Activated CD8-positive, alpha-beta T cell treated with anti-CD3 and anti-CD28 coated beads for 36 hours (primary cell): ENCODE measurements around the gene BLOC1S5. TPM values are rescaled to one million over a fixed set of nuclear protein-coding genes. Genes with fewer than 3 reads are reported as not detected.

Source experiments
- ATAC-seq: fragments of 200-7000 bp; cut with Tn5 transposase; one replicate; pipeline ENCODE4 v1.10.0; 2021; ENCODE audit warnings: mild to moderate bottlenecking, moderate library complexity
- CTCF ChIA-PET: fragments of 350-600 bp; sonication (Branson Sonifier 250); formaldehyde crosslinking; loops from one replicate; lab custom pipeline; 2021; ENCODE audit warnings: antibody characterized with exemption; lab: Charles Lee
- POLR2A ChIA-PET: fragments of 350-600 bp; sonication (Branson Sonifier 250); formaldehyde crosslinking; loops from one replicate; lab custom pipeline; 2021; ENCODE audit warnings: antibody characterized with exemption; lab: Charles Lee
- DNase-seq: peaks from one replicate; pipeline ENCODE4 v3.0.0-alpha.2; 2020
- H3K27ac Mint-ChIP-seq: one replicate; pipeline ENCODE4 v1.8.0; 2021; ENCODE audit warnings: mild to moderate bottlenecking, mixed read lengths
- H3K27me3 Mint-ChIP-seq: one replicate; pipeline ENCODE4 v1.8.0; 2021; ENCODE audit warnings: mixed read lengths
- H3K36me3 Mint-ChIP-seq: one replicate; pipeline ENCODE4 v1.8.0; 2021; ENCODE audit warnings: low read depth, mixed read lengths
- H3K4me1 Mint-ChIP-seq: one replicate; pipeline ENCODE4 v1.8.0; 2021; ENCODE audit warnings: low read depth, mixed read lengths
- H3K4me3 Mint-ChIP-seq: one replicate; pipeline ENCODE4 v1.8.0; 2021; ENCODE audit warnings: mild to moderate bottlenecking, moderate library complexity, mixed read lengths
- H3K9me3 Mint-ChIP-seq: one replicate; pipeline ENCODE4 v1.8.0; 2021; ENCODE audit warnings: mixed read lengths
- intact Hi-C: fragments of 100-400 bp; cut with micrococcal nuclease; formaldehyde crosslinking; loops from one replicate; pipeline ENCODE4 v1.10.0; 2022
- total RNA-seq, 2 experiments: library from RNA; stranded (reverse); gene quantifications; one replicate each; pipeline ENCODE4 v1.2.3, GENCODE V29; 2021
- TF ChIP-seq, protein P1 (sequence below): fragments of 200-600 bp; IDR thresholded peaks from one replicate; pipeline ENCODE4 v1.8.0; 2022; ENCODE audit warnings: antibody characterized with exemption, mild to moderate bottlenecking

BLOC1S5 gene
- total RNA-seq, 2 experiments from 2014 or later: 23.7 to 26.2 TPM

DNA sequence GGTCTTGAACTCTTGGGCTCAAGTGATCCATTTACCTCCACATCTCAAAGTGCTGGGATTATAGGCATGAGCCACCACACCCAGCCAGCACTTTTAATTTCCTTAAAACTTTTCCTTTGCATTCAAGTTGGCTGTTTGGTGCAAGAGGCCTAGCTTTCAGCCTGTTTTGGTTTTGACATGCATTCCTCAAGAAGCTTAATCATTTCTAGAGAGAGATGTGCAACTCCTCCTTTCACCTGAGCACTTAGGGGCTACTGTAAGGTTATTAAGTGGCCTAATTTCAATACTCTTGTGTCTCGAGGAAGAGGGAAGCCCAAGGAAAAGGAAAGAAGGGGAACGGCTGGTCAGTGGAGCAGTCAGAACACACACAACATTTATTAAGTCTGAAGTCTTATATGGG is 13.8 kb upstream of the BLOC1S5 start:
- POLR2A ChIA-PET: interaction anchor here (0.7 to 1.1 kb wide), 2 partner anchors 9 to 11 kb away, joined by 3 read pairs; no protein-coding TSS in a partner anchor
- TF ChIP-seq, protein P1, sequence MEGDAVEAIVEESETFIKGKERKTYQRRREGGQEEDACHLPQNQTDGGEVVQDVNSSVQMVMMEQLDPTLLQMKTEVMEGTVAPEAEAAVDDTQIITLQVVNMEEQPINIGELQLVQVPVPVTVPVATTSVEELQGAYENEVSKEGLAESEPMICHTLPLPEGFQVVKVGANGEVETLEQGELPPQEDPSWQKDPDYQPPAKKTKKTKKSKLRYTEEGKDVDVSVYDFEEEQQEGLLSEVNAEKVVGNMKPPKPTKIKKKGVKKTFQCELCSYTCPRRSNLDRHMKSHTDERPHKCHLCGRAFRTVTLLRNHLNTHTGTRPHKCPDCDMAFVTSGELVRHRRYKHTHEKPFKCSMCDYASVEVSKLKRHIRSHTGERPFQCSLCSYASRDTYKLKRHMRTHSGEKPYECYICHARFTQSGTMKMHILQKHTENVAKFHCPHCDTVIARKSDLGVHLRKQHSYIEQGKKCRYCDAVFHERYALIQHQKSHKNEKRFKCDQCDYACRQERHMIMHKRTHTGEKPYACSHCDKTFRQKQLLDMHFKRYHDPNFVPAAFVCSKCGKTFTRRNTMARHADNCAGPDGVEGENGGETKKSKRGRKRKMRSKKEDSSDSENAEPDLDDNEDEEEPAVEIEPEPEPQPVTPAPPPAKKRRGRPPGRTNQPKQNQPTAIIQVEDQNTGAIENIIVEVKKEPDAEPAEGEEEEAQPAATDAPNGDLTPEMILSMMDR: no peak
- peaks cover 46% of the 10 kb centered on the region for H3K36me3 Mint-ChIP-seq
- CTCF ChIA-PET: no interaction called here
- H3K4me3 Mint-ChIP-seq: no peak overlapping the region
- H3K27me3 Mint-ChIP-seq: no peaks in the 10 kb centered on the region
- peaks cover 16% of the 10 kb centered on the region for H3K4me1 Mint-ChIP-seq
- H3K27ac Mint-ChIP-seq: peak overlapping the region; percentile 24
- ATAC-seq (no peak), DNase-seq (no peak)
- H3K9me3 Mint-ChIP-seq: no peaks in the 10 kb centered on the region
- intact Hi-C loops: no loop called here

DNA sequence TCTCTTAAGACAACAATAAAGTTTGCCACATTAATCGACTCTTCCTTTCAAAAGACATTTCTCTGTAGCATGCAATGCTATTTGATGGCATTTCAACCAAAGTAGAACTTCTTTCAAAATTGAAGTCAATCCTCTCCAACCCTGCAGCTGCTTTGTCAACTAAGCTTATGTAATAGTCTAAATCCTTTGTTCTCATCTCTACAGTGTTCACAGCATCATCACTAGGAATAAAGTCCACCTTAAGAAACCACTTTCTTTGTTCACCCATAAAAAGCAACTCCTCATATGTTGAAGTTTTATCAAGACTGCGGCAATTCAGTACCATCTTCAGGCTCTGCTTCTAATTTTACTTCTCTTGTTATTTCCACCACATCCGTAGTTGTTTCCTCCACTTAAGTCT is 11.5 kb upstream of the BLOC1S5 start:
- TF ChIP-seq, protein P1: no peak
- Mint-ChIP-seq H3K4me3 (no peak overlapping the region), H3K27ac (no peak overlapping the region), H3K36me3 (peaks cover 35% of the 10 kb centered on the region), H3K27me3 (no peaks in the 10 kb centered on the region), H3K9me3 (no peaks in the 10 kb centered on the region), H3K4me1 (peaks cover 16% of the 10 kb centered on the region)
- CTCF ChIA-PET: no interaction called here
- DNase-seq: no peak
- intact Hi-C loops: no loop called here
- no peak for ATAC-seq
- POLR2A ChIA-PET: no interaction called here

DNA sequence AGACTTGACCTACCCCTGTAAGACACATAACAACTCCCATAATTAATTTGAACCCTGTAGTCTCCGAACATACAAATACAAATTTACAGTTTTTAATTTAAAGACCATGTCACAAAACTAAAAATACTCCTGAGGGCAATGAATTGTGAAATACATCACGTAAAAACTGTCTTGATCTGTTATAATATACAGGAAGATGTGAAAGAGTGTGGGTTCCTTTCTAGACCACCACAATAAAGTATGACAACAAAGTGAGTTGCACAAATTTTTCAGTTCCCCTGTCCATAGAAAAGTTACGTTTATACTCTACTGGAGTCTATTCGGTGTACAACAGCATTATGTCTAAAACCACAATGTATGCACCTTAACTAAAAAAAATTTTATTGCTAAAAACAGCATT is 11.0 kb upstream of the BLOC1S5 start:
- H3K4me1 Mint-ChIP-seq: peaks cover 14% of the 10 kb centered on the region
- ChIA-PET CTCF (no interaction called here), POLR2A (no interaction called here)
- H3K4me3 Mint-ChIP-seq: no peak overlapping the region
- no peak overlapping the region for H3K27ac Mint-ChIP-seq
- no peak for ATAC-seq
- DNase-seq: no peak
- H3K27me3 Mint-ChIP-seq: no peaks in the 10 kb centered on the region
- TF ChIP-seq, protein P1: no peak
- intact Hi-C loops: no loop called here
- peaks cover 30% of the 10 kb centered on the region for H3K36me3 Mint-ChIP-seq
- no peaks in the 10 kb centered on the region for H3K9me3 Mint-ChIP-seq

DNA sequence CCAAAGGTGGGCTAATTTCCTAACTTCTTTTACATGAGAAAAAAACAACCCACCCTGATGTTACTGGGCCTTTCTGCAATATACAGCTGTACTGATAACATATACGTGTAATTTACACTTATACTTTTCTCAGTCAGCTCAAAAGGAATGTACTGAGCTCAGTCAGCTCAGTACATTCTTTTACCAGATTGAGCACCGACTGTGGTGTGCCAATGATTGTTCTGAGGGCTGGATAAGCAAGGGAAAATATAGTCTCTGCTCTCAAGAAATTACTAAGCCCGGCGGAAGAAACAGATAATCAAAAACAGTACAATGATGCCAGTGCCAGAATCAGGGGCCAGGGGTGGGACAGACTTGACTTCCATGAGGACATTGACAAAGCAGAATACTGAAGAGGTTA is 10.0 kb upstream of the BLOC1S5 start:
- H3K4me3 Mint-ChIP-seq: no peak overlapping the region
- H3K4me1 Mint-ChIP-seq: peaks cover 14% of the 10 kb centered on the region
- peaks cover 20% of the 10 kb centered on the region for H3K36me3 Mint-ChIP-seq
- DNase-seq (no peak), ATAC-seq (no peak)
- intact Hi-C loops: no loop called here
- CTCF ChIA-PET: no interaction called here
- POLR2A ChIA-PET: interaction anchor here (1.9 kb wide), 1 partner anchor 10 kb away, joined by 8 read pairs; the partner anchor contains the start of gene BLOC1S5
- TF ChIP-seq, protein P1: no peak
- H3K27ac Mint-ChIP-seq: no peak overlapping the region
- H3K27me3 Mint-ChIP-seq: no peaks in the 10 kb centered on the region
- H3K9me3 Mint-ChIP-seq: no peaks in the 10 kb centered on the region

DNA sequence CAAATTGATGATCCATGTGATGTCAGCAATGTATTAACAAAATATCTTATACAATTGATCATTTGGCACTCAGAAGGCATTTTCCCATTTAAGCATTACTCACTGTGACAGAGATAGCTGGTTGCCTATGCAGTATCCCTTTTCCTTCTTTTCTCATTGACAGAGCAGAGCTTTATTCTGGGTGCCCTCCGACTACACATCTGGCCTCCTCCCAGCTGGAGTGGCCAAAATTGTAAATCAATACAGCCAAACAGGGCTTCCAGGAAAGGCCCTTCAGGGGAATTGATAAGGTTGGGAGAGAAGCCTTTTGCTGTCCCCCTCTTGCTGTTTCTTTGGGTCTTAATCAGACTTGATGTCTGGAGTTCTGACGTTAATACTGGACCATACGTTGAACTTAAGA is 9.6 kb upstream of the BLOC1S5 start:
- no peaks in the 10 kb centered on the region for H3K9me3 Mint-ChIP-seq
- peaks cover 14% of the 10 kb centered on the region for H3K4me1 Mint-ChIP-seq
- ChIA-PET POLR2A (interaction anchor here (1.9 kb wide), 1 partner anchor 9 kb away, joined by 8 read pairs; the partner anchor contains the start of gene BLOC1S5), CTCF (no interaction called here)
- ATAC-seq (no peak), DNase-seq (no peak)
- no peaks in the 10 kb centered on the region for H3K27me3 Mint-ChIP-seq
- H3K27ac Mint-ChIP-seq: no peak overlapping the region
- no peak overlapping the region for H3K4me3 Mint-ChIP-seq
- TF ChIP-seq, protein P1: no peak
- peaks cover 18% of the 10 kb centered on the region for H3K36me3 Mint-ChIP-seq
- intact Hi-C loops: no loop called here
